K562 (cell line): Measurements from ENCODE around the gene C7orf25.

Source experiments
- EP300 ChIP-seq: IDR thresholded peaks from 2 replicates; pipeline ENCODE4 v1.6.1; 2012; ENCODE audit warnings: low read length, improper control_type of control experiment
- HDAC2 ChIP-seq: fragments of 450-650 bp; IDR thresholded peaks from 2 replicates; pipeline ENCODE4 v1.6.1; 2016; ENCODE audit warnings: mild to moderate bottlenecking
- HNRNPH1 ChIP-seq: fragments of 200-400 bp; formaldehyde crosslinking; optimal IDR thresholded peaks from 2 replicates; pipeline ENCODE3; 2017; ENCODE audit warnings: low read depth, mild to moderate bottlenecking, low read length, moderate library complexity
- JUND ChIP-seq, 2 experiments: IDR thresholded peaks; 2 replicates in 1 of 2; 3 replicates in 1 of 2; pipeline ENCODE4 v1.6.1; 2011; ENCODE audit warnings: borderline replicate concordance in 2 of 2, low read depth in 2 of 2, low read length in 2 of 2, improper control_type of control experiment in 1 of 2, missing biosample characterization in 1 of 2, missing genetic modification characterization in 1 of 2, missing genetic modification reagents in 1 of 2
- L3MBTL2 ChIP-seq: fragments of 450-650 bp; IDR thresholded peaks from 2 replicates; pipeline ENCODE4 v1.6.1; 2016; ENCODE audit warnings: mild to moderate bottlenecking, moderate library complexity
- PHF21A ChIP-seq: fragments of 450-650 bp; IDR thresholded peaks from 2 replicates; pipeline ENCODE4 v1.6.1; 2017; ENCODE audit warnings: low read depth, borderline replicate concordance
- POLR2B ChIP-seq: fragments of 450-650 bp; IDR thresholded peaks from 2 replicates; pipeline ENCODE4 v1.6.1; 2018; ENCODE audit warnings: low read depth; ENCODE audit not compliant: partially characterized antibody
- TGIF2 ChIP-seq: sonication (generic); formaldehyde crosslinking; IDR thresholded peaks from 2 replicates; pipeline ENCODE4 v1.8.1; 2022; ENCODE audit warnings: mild to moderate bottlenecking, missing genetic modification reagents, moderate library complexity
- YY1 ChIP-seq, 3 experiments: IDR thresholded peaks; 2 replicates each; pipeline ENCODE4 v1.6.1; 2011; ENCODE audit warnings: low read length in 2 of 3, mild to moderate bottlenecking in 2 of 3, moderate library complexity in 2 of 3, borderline replicate concordance in 1 of 3, control low read depth in 1 of 3, low read depth in 1 of 3; ENCODE audit not compliant: insufficient read depth in 3 of 3, insufficient replicate concordance in 2 of 3, control insufficient read depth in 1 of 3, insufficient read length in 1 of 3; ENCODE audit errors: extremely low read depth in 1 of 3
- TF ChIP-seq, protein P1 (sequence below), 2 experiments: fragments of 450-650 bp in 1 of 2; sonication (generic) in 1 of 2; formaldehyde crosslinking; conservative IDR thresholded peaks; 2 replicates each; pipeline versions ENCODE4 v1.4.0 to v1.8.1; 2020 to 2022; ENCODE audit warnings: mild to moderate bottlenecking in 1 of 2, missing genetic modification reagents in 1 of 2
- TF ChIP-seq, protein P2 (sequence below), 2 experiments: IDR thresholded peaks; 2 replicates each; pipeline ENCODE4 v1.6.1; 2011; ENCODE audit warnings: borderline replicate concordance in 1 of 2, control low read depth in 1 of 2, low read depth in 1 of 2, low read length in 1 of 2, mild to moderate bottlenecking in 1 of 2, mixed read lengths in 1 of 2, moderate library complexity in 1 of 2; ENCODE audit not compliant: insufficient read depth in 1 of 2, insufficient read length in 1 of 2, poor library complexity in 1 of 2, severe bottlenecking in 1 of 2; ENCODE audit errors: extremely low read depth in 1 of 2
- TF ChIP-seq, protein P3 (sequence below), 2 experiments: fragments of 450-650 bp; formaldehyde crosslinking in 1 of 2; IDR thresholded peaks; 2 replicates each; pipeline versions ENCODE4 v1.4.0 to v1.6.1; 2014 to 2020; ENCODE audit warnings: mild to moderate bottlenecking in 2 of 2, borderline replicate concordance in 1 of 2, low read depth in 1 of 2

DNA sequence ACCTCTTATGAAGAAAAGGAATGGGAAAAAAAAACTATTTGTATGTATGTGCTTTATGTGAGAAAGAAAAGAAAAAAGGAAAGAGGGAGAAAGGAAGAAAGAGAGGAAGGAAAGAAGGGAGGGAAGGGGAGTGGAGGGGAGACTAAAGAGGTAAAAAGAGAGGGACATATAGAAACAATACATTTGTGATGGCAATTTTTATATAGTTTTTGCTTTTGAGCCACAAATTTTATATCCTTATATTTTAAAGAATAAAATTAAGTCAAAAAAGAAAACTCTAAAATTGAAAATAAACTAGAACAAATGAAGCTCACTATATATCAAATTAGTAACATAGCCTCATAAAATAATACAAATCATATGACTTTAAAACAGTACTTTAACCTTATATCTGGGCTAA, 11.0 kb downstream of the C7orf25 start:
- TF ChIP-seq YY1 (IDR thresholded peaks at IDR 0.05; ENCODE audit: borderline replicate concordance in 1 of 3, control insufficient read depth in 1 of 3, extremely low read depth in 1 of 3, insufficient read depth in 3 of 3, insufficient read length in 1 of 3, insufficient replicate concordance in 2 of 3, low read depth in 1 of 3, low read length in 2 of 3) (no peak), HNRNPH1 (no peak), JUND (IDR thresholded peaks at IDR 0.05; ENCODE audit: borderline replicate concordance, low read depth, low read length) (no peak), JUND (tag; IDR thresholded peaks at IDR 0.05; ENCODE audit: borderline replicate concordance, low read depth, low read length) (no peak), TGIF2 (CRISPR knock-in tag) (no peak), POLR2B (no peak), HDAC2 (no peak), PHF21A (no peak), L3MBTL2 (no peak), EP300 (no peak)
- TF ChIP-seq, protein P1, sequence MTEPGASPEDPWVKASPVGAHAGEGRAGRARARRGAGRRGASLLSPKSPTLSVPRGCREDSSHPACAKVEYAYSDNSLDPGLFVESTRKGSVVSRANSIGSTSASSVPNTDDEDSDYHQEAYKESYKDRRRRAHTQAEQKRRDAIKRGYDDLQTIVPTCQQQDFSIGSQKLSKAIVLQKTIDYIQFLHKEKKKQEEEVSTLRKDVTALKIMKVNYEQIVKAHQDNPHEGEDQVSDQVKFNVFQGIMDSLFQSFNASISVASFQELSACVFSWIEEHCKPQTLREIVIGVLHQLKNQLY (CRISPR knock-in tag; conservative IDR thresholded peaks at IDR 0.05): no peak
- TF ChIP-seq, protein P2, sequence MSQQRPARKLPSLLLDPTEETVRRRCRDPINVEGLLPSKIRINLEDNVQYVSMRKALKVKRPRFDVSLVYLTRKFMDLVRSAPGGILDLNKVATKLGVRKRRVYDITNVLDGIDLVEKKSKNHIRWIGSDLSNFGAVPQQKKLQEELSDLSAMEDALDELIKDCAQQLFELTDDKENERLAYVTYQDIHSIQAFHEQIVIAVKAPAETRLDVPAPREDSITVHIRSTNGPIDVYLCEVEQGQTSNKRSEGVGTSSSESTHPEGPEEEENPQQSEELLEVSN (IDR thresholded peaks at IDR 0.05; ENCODE audit: borderline replicate concordance in 1 of 2, extremely low read depth in 1 of 2, insufficient read depth in 1 of 2, insufficient read length in 1 of 2, low read depth in 1 of 2, low read length in 1 of 2, poor library complexity in 1 of 2, severe bottlenecking in 1 of 2): no peak
- TF ChIP-seq, protein P3, sequence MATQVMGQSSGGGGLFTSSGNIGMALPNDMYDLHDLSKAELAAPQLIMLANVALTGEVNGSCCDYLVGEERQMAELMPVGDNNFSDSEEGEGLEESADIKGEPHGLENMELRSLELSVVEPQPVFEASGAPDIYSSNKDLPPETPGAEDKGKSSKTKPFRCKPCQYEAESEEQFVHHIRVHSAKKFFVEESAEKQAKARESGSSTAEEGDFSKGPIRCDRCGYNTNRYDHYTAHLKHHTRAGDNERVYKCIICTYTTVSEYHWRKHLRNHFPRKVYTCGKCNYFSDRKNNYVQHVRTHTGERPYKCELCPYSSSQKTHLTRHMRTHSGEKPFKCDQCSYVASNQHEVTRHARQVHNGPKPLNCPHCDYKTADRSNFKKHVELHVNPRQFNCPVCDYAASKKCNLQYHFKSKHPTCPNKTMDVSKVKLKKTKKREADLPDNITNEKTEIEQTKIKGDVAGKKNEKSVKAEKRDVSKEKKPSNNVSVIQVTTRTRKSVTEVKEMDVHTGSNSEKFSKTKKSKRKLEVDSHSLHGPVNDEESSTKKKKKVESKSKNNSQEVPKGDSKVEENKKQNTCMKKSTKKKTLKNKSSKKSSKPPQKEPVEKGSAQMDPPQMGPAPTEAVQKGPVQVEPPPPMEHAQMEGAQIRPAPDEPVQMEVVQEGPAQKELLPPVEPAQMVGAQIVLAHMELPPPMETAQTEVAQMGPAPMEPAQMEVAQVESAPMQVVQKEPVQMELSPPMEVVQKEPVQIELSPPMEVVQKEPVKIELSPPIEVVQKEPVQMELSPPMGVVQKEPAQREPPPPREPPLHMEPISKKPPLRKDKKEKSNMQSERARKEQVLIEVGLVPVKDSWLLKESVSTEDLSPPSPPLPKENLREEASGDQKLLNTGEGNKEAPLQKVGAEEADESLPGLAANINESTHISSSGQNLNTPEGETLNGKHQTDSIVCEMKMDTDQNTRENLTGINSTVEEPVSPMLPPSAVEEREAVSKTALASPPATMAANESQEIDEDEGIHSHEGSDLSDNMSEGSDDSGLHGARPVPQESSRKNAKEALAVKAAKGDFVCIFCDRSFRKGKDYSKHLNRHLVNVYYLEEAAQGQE (IDR thresholded peaks at IDR 0.05; ENCODE audit: borderline replicate concordance): no peak
- TF ChIP-seq, protein P3 (CRISPR knock-in tag; IDR thresholded peaks at IDR 0.05; ENCODE audit: low read depth): no peak
